Activated T-cell treated with anti-CD3 and anti-CD28 coated beads, Interleukin-2, amount 50 U/mL, for 24 hours (primary cell): ENCODE measurements around the gene SCAPER.
"Not testable (repeated sequence)": the region's sequence is repeated elsewhere in the genome, so short reads cannot be mapped to it uniquely, and the experiment has no call there.

ENCODE experiments used
- DNase-seq: peaks from one replicate; pipeline ENCODE4 v3.0.0-alpha.2; 2020
- H3K27ac Mint-ChIP-seq: 2 replicates; pipeline ENCODE4 v1.8.0; 2020; ENCODE audit warnings: mild to moderate bottlenecking, mixed read lengths
- H3K27me3 Mint-ChIP-seq: 2 replicates; pipeline ENCODE4 v1.8.0; 2020; ENCODE audit warnings: mixed read lengths
- H3K36me3 Mint-ChIP-seq: 2 replicates; pipeline ENCODE4 v1.8.0; 2020; ENCODE audit warnings: low read depth, mixed read lengths
- H3K4me1 Mint-ChIP-seq: 2 replicates; pipeline ENCODE4 v1.8.0; 2020; ENCODE audit warnings: low read depth, mixed read lengths
- H3K4me3 Mint-ChIP-seq: 2 replicates; pipeline ENCODE4 v1.8.0; 2020; ENCODE audit warnings: mild to moderate bottlenecking, moderate library complexity, mixed read lengths
- H3K9me3 Mint-ChIP-seq: 2 replicates; pipeline ENCODE4 v1.8.0; 2020; ENCODE audit warnings: mixed read lengths

The SCAPER gene

GRCh38 chr15:76846782-76847181 is 58.4 kb downstream of the SCAPER start:
- Mint-ChIP-seq H3K4me3 (no peak overlapping the region), H3K27ac (no peak overlapping the region), H3K4me1 (peaks cover 28% of the 10 kb centered on the region), H3K27me3 (no peaks in the 10 kb centered on the region), H3K9me3 (peaks cover 4% of the 10 kb centered on the region), H3K36me3 (peaks cover 32% of the 10 kb centered on the region)
- no peak for DNase-seq

GRCh38 chr15:76844096-76844495 is 61.0 kb downstream of the SCAPER start:
- DNase-seq: no peak
- no peak overlapping the region for H3K27ac Mint-ChIP-seq

GRCh38 chr15:76843269-76843668 is 61.9 kb downstream of the SCAPER start:
- Mint-ChIP-seq H3K27me3 (no peaks in the 10 kb centered on the region), H3K36me3 (peaks cover 23% of the 10 kb centered on the region), H3K4me3 (no peak overlapping the region), H3K27ac (no peak overlapping the region), H3K4me1 (peaks cover 26% of the 10 kb centered on the region), H3K9me3 (no peaks in the 10 kb centered on the region)
- DNase-seq: no peak

More at GRCh38 chr15:76844096-76844495, 61.0 kb downstream of the SCAPER start:
- H3K4me1 Mint-ChIP-seq: peaks cover 26% of the 10 kb centered on the region
- H3K9me3 Mint-ChIP-seq: no peaks in the 10 kb centered on the region
- H3K27me3 Mint-ChIP-seq: no peaks in the 10 kb centered on the region
- no peak overlapping the region for H3K4me3 Mint-ChIP-seq
- H3K36me3 Mint-ChIP-seq: peaks cover 18% of the 10 kb centered on the region

- H3K27me3 Mint-ChIP-seq: no peaks in the 10 kb centered on the region
- H3K36me3 Mint-ChIP-seq: peaks cover 39% of the 10 kb centered on the region
- H3K4me3 Mint-ChIP-seq: no peak overlapping the region
- H3K9me3 Mint-ChIP-seq: peaks cover 7% of the 10 kb centered on the region
- H3K4me1 Mint-ChIP-seq: peaks cover 29% of the 10 kb centered on the region
- H3K27ac Mint-ChIP-seq: no peak overlapping the region
- no peak for DNase-seq
These were observed 64.2 kb downstream of the SCAPER start for GRCh38 chr15:76840830-76841460.

GRCh38 chr15:76839173-76839572 is 66.0 kb downstream of the SCAPER start:
- Mint-ChIP-seq H3K27me3 (no peaks in the 10 kb centered on the region), H3K4me1 (peaks cover 22% of the 10 kb centered on the region), H3K4me3 (no peak overlapping the region), H3K27ac (no peak overlapping the region), H3K36me3 (peaks cover 52% of the 10 kb centered on the region), H3K9me3 (peaks cover 13% of the 10 kb centered on the region)
- DNase-seq: no peak

GRCh38 chr15:76837474-76837873 is 67.7 kb downstream of the SCAPER start:
- Mint-ChIP-seq H3K36me3 (peaks cover 66% of the 10 kb centered on the region), H3K27ac (no peak overlapping the region), H3K4me3 (no peak overlapping the region), H3K27me3 (no peaks in the 10 kb centered on the region), H3K4me1 (peaks cover 18% of the 10 kb centered on the region), H3K9me3 (peaks cover 28% of the 10 kb centered on the region)
- no peak for DNase-seq

GRCh38 chr15:76829939-76830338 is 75.2 kb downstream of the SCAPER start:
- Mint-ChIP-seq H3K9me3 (peaks cover 20% of the 10 kb centered on the region), H3K27me3 (no peaks in the 10 kb centered on the region), H3K36me3 (peaks cover 28% of the 10 kb centered on the region), H3K4me1 (peaks cover 14% of the 10 kb centered on the region), H3K27ac (no peak overlapping the region), H3K4me3 (no peak overlapping the region)
- no peak for DNase-seq

- H3K9me3 Mint-ChIP-seq: no peaks in the 10 kb centered on the region
- no peaks in the 10 kb centered on the region for H3K27me3 Mint-ChIP-seq
- H3K4me1 Mint-ChIP-seq: peaks cover 27% of the 10 kb centered on the region
- DNase-seq: no peak
- H3K36me3 Mint-ChIP-seq: peaks cover 8% of the 10 kb centered on the region
- H3K4me3 Mint-ChIP-seq: no peak overlapping the region
- no peak overlapping the region for H3K27ac Mint-ChIP-seq
These were observed 81.2 kb downstream of the SCAPER start for GRCh38 chr15:76823890-76824289.

GRCh38 chr15:76823303-76823702 is 81.8 kb downstream of the SCAPER start:
- no peak overlapping the region for H3K27ac Mint-ChIP-seq
- H3K36me3 Mint-ChIP-seq: peaks cover 9% of the 10 kb centered on the region
- peaks cover 31% of the 10 kb centered on the region for H3K4me1 Mint-ChIP-seq
- no peak overlapping the region for H3K4me3 Mint-ChIP-seq
- H3K9me3 Mint-ChIP-seq: no peaks in the 10 kb centered on the region
- DNase-seq: no peak
- H3K27me3 Mint-ChIP-seq: no peaks in the 10 kb centered on the region

GRCh38 chr15:76818926-76819325 is 86.2 kb downstream of the SCAPER start:
- H3K27me3 Mint-ChIP-seq, H3K4me3 Mint-ChIP-seq, H3K27ac Mint-ChIP-seq: not testable (repeated sequence)

GRCh38 chr15:76815421-76815820 is 89.7 kb downstream of the SCAPER start:
- peaks cover 39% of the 10 kb centered on the region for H3K4me1 Mint-ChIP-seq
- H3K36me3 Mint-ChIP-seq: peaks cover 19% of the 10 kb centered on the region
- no peak for DNase-seq
- no peaks in the 10 kb centered on the region for H3K9me3 Mint-ChIP-seq
- H3K27me3 Mint-ChIP-seq: no peaks in the 10 kb centered on the region
- H3K4me3 Mint-ChIP-seq: no peak overlapping the region
- H3K27ac Mint-ChIP-seq: no peak overlapping the region

More at GRCh38 chr15:76818926-76819325, 86.2 kb downstream of the SCAPER start:
- Mint-ChIP-seq H3K36me3 (peaks cover 15% of the 10 kb centered on the region), H3K4me1 (peaks cover 34% of the 10 kb centered on the region)
- DNase-seq, H3K9me3 Mint-ChIP-seq: not testable (repeated sequence)

GRCh38 chr15:76812381-76812780 is 92.8 kb downstream of the SCAPER start:
- Mint-ChIP-seq H3K4me3 (no peak overlapping the region), H3K27ac (no peak overlapping the region), H3K36me3 (peaks cover 9% of the 10 kb centered on the region), H3K27me3 (no peaks in the 10 kb centered on the region), H3K4me1 (peaks cover 18% of the 10 kb centered on the region), H3K9me3 (no peaks in the 10 kb centered on the region)
- DNase-seq: no peak

- H3K9me3 Mint-ChIP-seq: no peaks in the 10 kb centered on the region
- DNase-seq: no peak
- no peaks in the 10 kb centered on the region for H3K27me3 Mint-ChIP-seq
- no peak overlapping the region for H3K27ac Mint-ChIP-seq
- H3K4me1 Mint-ChIP-seq: peaks cover 14% of the 10 kb centered on the region
- H3K4me3 Mint-ChIP-seq: no peak overlapping the region
- H3K36me3 Mint-ChIP-seq: peaks cover 7% of the 10 kb centered on the region
These were observed 95.6 kb downstream of the SCAPER start for GRCh38 chr15:76809412-76810103.

- no peak overlapping the region for H3K27ac Mint-ChIP-seq
- H3K9me3 Mint-ChIP-seq: no peaks in the 10 kb centered on the region
- H3K36me3 Mint-ChIP-seq: peaks cover 44% of the 10 kb centered on the region
- no peaks in the 10 kb centered on the region for H3K27me3 Mint-ChIP-seq
- no peak overlapping the region for H3K4me3 Mint-ChIP-seq
- DNase-seq: no peak
- H3K4me1 Mint-ChIP-seq: no peaks in the 10 kb centered on the region
These were observed 102.0 kb downstream of the SCAPER start for GRCh38 chr15:76803049-76803571.

- Mint-ChIP-seq H3K4me3 (no peak overlapping the region), H3K27ac (no peak overlapping the region), H3K27me3 (no peaks in the 10 kb centered on the region), H3K9me3 (no peaks in the 10 kb centered on the region), H3K36me3 (peaks cover 49% of the 10 kb centered on the region), H3K4me1 (no peaks in the 10 kb centered on the region)
- DNase-seq: no peak
These were observed 102.7 kb downstream of the SCAPER start for GRCh38 chr15:76802411-76802810.
